Fibroblast of mammary gland (primary cell): ENCODE measurements around the gene ARHGEF10L.

ENCODE experiments used
- DNase-seq: peaks from one replicate; pipeline ENCODE4 v3.0.0-alpha.2; 2010; ENCODE audit warnings: low read depth
- H3K4me3 ChIP-seq: 2 replicates; pipeline ENCODE4 v1.5.1; 2011; ENCODE audit warnings: low read depth, mild to moderate bottlenecking, low read length, moderate library complexity; ENCODE audit not compliant: control insufficient read depth
- CTCF ChIP-seq: conservative IDR thresholded peaks from 2 replicates; pipeline ENCODE4 v1.5.1; 2011; ENCODE audit warnings: low read depth, low read length, inconsistent platforms; ENCODE audit not compliant: control insufficient read depth, insufficient read depth

Gene ARHGEF10L

GRCh38 chr1:17618558-17619247 lies 79.2 kb downstream of the ARHGEF10L start:
- no peak for TF ChIP-seq CTCF
- peak overlapping the region; percentile 29 for H3K4me3 ChIP-seq
- DNase-seq: no peak

GRCh38 chr1:17620448-17620847 lies 81.0 kb downstream of the ARHGEF10L start:
- no peak overlapping the region for H3K4me3 ChIP-seq
- TF ChIP-seq CTCF: no peak
- no peak for DNase-seq

- DNase-seq: no peak
- no peak overlapping the region for H3K4me3 ChIP-seq
- no peak for TF ChIP-seq CTCF
Observed at GRCh38 chr1:17621691-17622090, 82.2 kb downstream of the ARHGEF10L start.

- DNase-seq: no peak
- no peak for TF ChIP-seq CTCF
- no peak overlapping the region for H3K4me3 ChIP-seq
Observed at GRCh38 chr1:17622823-17623222, 83.3 kb downstream of the ARHGEF10L start.

- DNase-seq: peak; percentile 69
- no peak overlapping the region for H3K4me3 ChIP-seq
Observed at GRCh38 chr1:17624611-17625233, 85.2 kb downstream of the ARHGEF10L start.

More at GRCh38 chr1:17624611-17625233, 85.2 kb downstream of the ARHGEF10L start:
- no peak for TF ChIP-seq CTCF
